Epithelial cell of proximal tubule (primary cell): ENCODE data around the gene SPNS2. TPM values are rescaled to one million over a fixed set of nuclear protein-coding genes. Genes with fewer than 3 reads are reported as not detected.

Source experiments
- DNase-seq: peaks from one replicate; pipeline ENCODE4 v3.0.0-alpha.2; 2011; ENCODE audit warnings: low read depth
- H3K4me3 ChIP-seq: 2 replicates; pipeline ENCODE4 v1.5.1; 2011; ENCODE audit warnings: low read depth, mild to moderate bottlenecking, low read length
- total RNA-seq: library from RNA; depleted of rRNA; stranded (reverse); fragments of >200 nt; gene quantifications from 2 replicates; pipeline ENCODE4 v1.2.3, GENCODE V29; 2015
- TF ChIP-seq, protein P1 (sequence below): conservative IDR thresholded peaks from 2 replicates; pipeline ENCODE4 v1.5.1; 2012; ENCODE audit warnings: low read depth, mild to moderate bottlenecking, low read length

Gene SPNS2
- total RNA-seq, 1 donor from 2014 or later, result 162 TPM

DNA sequence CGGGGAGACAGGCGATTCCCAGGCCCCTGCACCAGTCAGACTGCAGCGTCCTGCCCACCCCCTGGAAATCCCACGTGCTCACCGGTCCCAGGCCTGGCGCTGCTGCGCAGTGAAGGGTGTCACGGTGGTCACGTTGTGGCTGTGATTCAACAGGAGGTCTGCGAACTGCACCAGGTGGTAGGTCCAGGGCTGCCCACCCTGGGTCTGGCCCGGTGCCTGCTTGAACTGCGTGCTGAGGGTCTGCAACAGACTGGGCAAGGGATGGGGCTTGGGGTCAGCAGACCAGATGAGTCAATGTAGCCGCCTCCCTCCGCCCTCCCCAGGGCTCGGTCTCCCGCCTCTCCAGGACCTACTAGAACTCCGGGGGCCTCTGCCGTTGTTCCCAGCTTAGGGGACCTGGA, 49.4 kb downstream of the SPNS2 start:
- H3K4me3 ChIP-seq, result no peak overlapping the region
- DNase-seq, result no peak
- TF ChIP-seq, protein P1, sequence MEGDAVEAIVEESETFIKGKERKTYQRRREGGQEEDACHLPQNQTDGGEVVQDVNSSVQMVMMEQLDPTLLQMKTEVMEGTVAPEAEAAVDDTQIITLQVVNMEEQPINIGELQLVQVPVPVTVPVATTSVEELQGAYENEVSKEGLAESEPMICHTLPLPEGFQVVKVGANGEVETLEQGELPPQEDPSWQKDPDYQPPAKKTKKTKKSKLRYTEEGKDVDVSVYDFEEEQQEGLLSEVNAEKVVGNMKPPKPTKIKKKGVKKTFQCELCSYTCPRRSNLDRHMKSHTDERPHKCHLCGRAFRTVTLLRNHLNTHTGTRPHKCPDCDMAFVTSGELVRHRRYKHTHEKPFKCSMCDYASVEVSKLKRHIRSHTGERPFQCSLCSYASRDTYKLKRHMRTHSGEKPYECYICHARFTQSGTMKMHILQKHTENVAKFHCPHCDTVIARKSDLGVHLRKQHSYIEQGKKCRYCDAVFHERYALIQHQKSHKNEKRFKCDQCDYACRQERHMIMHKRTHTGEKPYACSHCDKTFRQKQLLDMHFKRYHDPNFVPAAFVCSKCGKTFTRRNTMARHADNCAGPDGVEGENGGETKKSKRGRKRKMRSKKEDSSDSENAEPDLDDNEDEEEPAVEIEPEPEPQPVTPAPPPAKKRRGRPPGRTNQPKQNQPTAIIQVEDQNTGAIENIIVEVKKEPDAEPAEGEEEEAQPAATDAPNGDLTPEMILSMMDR, result no peak

DNA sequence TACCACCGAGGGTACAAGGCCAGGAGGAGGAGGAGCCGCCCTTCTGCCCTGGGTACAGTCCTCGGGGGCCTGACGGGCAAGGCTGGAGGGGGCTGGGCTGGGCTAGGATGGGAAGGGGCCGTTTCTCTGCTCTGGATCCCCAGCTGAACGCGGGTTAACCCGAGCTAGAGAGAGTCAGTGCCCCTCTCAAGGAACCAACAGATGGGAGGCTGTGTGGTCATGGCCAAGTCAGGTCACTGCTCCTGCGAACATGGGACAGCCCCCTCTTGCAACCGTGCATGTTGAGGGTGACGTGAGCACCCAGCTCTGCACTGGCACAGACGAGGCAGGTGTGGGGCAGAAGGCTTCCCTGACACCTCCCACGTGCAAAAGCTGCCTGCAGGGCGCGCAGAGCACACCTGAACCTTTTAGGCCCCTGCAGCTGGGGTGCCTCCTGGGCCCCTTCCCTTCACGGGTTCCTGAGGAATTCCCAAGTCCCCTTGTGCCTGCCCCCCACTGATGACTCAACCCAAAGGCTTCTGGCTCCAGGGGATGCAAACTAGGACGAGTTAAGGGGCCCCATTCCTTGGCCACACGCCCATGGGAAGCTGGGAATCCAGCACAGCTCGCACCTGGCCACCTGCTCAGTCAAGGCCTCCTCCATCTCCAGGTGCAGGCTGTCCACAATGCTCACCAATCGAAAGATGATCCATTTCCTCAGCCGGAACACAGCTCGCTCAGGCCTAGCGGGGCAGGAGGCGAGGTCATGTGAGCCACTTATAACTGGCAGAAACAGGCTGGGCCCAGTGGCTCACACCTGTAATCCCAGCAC, 50.2 kb downstream of the SPNS2 start:
- no peak overlapping the region for H3K4me3 ChIP-seq
- TF ChIP-seq, protein P1, result no peak
- no peak for DNase-seq

DNA sequence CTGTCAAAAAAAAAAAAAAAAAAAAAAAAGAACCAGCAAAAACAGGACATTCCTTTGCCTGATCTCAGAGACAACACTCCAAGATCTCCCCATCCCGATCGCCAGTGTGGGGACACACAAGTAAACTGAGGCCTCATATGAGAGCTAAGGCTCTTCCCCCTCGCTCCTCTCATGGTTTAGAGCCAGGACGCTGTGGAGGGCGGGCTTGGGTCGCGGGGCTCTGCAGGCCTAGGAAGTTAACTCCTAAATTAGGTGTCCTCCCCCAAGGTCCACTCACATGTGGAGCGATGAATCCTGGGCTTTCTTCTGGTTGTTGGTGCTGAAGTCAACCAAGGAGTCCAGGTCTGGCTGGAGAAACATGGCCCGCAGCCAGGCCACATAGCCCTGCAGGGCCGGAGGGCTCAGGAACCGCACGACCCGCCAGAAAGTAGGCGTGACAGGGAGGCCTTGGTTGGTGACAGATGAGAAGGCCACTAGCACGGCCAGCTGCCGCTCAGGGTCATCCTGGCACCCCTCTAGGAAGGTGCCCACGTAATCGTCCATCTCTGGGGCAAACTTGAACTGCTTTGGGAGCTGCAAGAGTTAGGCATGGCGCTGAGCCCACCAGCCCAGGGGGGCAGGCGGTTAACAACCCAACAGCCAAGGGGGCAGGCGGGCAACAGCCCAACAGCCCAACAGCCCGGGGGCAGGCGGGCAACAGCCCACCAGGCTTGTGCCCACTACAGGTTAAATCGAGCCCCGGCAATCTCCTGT, 51.3 kb downstream of the SPNS2 start:
- DNase-seq, result no peak
- TF ChIP-seq, protein P1, result no peak
- H3K4me3 ChIP-seq, result no peak overlapping the region

DNA sequence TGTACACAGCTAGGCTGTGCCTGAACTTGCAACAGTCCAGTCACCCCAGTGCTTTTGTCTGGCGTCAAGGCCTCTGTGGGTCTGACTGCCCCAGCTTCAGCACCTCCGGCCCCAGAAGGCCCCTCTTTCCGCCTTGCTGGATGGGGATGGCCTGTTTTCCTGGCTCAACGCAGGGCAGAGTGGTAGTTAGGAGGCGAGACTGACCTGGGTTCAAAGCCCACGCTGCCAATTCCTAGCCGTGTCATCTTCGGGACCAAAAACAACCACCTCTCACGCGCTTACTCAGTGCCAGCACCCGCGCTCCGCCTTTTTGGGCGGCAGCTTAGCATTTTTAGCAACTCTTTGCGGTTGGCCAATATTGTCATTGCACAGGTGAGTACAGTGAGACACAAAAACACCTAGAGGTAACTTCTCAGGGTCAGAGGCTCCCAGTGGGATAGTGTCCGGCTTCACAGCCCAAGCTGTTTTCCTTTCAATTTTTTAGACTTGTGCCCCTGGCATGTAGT, 51.9 kb downstream of the SPNS2 start:
- no peak overlapping the region for H3K4me3 ChIP-seq
- DNase-seq, result no peak
- TF ChIP-seq, protein P1, result no peak

DNA sequence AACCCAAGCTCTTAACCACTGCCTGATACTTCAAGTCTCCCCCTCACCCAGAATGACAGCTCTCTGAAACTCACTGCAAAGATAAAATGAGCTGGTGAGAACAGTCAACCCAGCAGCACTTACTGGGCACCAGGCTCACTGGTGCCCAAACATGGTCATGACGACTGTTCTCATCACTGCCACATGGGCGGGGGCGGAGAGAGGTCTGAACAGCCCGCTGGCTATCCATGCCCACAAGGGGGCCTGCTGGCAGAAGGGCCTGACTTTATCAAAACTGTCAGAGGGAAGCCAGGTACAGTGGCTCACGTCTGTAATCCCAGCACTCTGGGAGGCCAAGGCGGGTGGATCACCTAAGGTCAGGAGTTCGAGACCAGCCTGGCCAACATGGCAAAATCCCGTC, 52.5 kb downstream of the SPNS2 start:
- TF ChIP-seq, protein P1, result peak; percentile 22
- no peak overlapping the region for H3K4me3 ChIP-seq
- no peak for DNase-seq

DNA sequence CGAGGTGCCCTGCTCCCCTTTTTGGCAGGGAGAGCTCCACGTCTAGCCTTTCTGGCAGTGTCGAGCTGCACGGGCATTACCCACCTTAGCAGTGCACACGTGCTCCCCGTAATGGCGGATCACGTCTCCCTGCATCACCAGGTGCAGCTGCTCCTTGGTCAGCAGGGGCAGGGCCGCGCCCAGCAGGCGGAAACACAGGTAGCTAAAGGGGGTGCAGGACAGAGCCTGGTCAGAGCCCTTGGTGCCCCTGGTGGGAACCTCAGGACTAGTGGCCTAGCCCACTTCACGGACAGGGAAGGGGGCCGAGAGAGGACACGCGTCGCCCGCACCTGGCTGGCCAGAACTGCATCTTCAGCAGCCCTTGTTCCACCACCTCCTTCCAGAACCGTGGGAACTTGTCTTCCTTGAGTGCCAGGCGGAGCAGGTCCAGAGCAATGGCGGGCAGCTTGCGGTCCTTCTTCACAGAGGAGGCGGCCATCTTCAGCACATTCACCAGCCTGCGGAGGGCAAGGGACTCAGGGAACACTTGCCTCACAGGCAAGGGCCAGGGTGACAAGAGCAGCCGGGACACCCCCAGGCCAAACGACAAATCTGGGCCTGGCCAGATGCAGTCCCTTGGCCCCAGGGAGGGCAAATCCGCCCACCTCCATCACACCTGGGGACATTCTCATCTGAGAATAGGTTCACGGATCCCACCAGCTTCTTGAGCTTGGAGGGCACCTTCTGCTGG, 53.3 kb downstream of the SPNS2 start:
- TF ChIP-seq, protein P1, result no peak
- no peak for DNase-seq
- no peak overlapping the region for H3K4me3 ChIP-seq
